ENCODE measurements around the gene KLHL20. TPM values are rescaled to one million over a fixed set of nuclear protein-coding genes. Genes with fewer than 3 reads are reported as not detected.

Gene KLHL20
- total and polyA plus RNA-seq, 2 of the 8 experiments (the other 6 are each of a cell fraction or from before 2014, with no cell fraction given), result 4.9 to 12.3 TPM

DNA sequence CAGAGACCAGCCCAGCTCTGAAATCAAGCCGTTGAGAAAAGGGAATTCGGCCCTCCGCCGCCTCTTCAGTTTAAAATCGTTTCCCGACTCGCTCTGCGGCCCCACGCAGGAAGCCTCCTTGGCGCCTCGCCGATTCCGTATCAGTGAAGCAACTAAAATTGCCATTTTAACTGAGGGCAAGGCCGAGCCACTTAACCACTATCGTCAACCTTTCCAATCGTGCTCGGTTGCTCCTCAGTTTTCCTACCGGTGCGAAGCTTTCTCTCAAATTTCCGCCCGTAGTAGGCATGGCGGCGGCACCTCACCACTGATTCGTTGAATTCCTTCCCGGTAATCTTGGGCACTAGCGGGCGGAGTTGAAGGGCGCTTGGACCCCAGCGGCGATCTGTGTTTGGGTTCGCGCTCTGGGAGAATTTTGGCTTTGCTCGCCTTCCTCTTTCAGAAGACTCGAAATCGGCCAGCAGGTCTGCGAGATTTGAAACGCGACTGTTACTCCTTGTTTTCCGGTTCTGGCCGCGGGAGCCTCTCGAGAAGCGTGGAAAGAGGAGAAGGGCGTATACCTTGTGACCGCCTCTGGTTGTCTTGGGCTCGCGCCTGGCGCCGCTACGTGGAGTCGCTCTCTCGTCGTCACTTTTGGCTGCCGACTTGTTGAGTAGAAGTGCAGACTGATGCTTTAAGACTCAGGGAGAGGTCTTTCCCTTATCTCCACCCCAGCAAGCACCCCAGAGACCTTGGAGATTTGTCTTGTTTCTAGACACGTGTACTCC, 109.7 kb downstream of the KLHL20 start, which contains the start of the genes CENPL and DARS2 (continued):
- TF ChIP-seq, protein P1, sequence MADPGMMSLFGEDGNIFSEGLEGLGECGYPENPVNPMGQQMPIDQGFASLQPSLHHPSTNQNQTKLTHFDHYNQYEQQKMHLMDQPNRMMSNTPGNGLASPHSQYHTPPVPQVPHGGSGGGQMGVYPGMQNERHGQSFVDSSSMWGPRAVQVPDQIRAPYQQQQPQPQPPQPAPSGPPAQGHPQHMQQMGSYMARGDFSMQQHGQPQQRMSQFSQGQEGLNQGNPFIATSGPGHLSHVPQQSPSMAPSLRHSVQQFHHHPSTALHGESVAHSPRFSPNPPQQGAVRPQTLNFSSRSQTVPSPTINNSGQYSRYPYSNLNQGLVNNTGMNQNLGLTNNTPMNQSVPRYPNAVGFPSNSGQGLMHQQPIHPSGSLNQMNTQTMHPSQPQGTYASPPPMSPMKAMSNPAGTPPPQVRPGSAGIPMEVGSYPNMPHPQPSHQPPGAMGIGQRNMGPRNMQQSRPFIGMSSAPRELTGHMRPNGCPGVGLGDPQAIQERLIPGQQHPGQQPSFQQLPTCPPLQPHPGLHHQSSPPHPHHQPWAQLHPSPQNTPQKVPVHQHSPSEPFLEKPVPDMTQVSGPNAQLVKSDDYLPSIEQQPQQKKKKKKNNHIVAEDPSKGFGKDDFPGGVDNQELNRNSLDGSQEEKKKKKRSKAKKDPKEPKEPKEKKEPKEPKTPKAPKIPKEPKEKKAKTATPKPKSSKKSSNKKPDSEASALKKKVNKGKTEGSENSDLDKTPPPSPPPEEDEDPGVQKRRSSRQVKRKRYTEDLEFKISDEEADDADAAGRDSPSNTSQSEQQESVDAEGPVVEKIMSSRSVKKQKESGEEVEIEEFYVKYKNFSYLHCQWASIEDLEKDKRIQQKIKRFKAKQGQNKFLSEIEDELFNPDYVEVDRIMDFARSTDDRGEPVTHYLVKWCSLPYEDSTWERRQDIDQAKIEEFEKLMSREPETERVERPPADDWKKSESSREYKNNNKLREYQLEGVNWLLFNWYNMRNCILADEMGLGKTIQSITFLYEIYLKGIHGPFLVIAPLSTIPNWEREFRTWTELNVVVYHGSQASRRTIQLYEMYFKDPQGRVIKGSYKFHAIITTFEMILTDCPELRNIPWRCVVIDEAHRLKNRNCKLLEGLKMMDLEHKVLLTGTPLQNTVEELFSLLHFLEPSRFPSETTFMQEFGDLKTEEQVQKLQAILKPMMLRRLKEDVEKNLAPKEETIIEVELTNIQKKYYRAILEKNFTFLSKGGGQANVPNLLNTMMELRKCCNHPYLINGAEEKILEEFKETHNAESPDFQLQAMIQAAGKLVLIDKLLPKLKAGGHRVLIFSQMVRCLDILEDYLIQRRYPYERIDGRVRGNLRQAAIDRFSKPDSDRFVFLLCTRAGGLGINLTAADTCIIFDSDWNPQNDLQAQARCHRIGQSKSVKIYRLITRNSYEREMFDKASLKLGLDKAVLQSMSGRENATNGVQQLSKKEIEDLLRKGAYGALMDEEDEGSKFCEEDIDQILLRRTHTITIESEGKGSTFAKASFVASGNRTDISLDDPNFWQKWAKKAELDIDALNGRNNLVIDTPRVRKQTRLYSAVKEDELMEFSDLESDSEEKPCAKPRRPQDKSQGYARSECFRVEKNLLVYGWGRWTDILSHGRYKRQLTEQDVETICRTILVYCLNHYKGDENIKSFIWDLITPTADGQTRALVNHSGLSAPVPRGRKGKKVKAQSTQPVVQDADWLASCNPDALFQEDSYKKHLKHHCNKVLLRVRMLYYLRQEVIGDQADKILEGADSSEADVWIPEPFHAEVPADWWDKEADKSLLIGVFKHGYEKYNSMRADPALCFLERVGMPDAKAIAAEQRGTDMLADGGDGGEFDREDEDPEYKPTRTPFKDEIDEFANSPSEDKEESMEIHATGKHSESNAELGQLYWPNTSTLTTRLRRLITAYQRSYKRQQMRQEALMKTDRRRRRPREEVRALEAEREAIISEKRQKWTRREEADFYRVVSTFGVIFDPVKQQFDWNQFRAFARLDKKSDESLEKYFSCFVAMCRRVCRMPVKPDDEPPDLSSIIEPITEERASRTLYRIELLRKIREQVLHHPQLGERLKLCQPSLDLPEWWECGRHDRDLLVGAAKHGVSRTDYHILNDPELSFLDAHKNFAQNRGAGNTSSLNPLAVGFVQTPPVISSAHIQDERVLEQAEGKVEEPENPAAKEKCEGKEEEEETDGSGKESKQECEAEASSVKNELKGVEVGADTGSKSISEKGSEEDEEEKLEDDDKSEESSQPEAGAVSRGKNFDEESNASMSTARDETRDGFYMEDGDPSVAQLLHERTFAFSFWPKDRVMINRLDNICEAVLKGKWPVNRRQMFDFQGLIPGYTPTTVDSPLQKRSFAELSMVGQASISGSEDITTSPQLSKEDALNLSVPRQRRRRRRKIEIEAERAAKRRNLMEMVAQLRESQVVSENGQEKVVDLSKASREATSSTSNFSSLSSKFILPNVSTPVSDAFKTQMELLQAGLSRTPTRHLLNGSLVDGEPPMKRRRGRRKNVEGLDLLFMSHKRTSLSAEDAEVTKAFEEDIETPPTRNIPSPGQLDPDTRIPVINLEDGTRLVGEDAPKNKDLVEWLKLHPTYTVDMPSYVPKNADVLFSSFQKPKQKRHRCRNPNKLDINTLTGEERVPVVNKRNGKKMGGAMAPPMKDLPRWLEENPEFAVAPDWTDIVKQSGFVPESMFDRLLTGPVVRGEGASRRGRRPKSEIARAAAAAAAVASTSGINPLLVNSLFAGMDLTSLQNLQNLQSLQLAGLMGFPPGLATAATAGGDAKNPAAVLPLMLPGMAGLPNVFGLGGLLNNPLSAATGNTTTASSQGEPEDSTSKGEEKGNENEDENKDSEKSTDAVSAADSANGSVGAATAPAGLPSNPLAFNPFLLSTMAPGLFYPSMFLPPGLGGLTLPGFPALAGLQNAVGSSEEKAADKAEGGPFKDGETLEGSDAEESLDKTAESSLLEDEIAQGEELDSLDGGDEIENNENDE (IDR thresholded peaks at IDR 0.05; ENCODE audit: insufficient replicate concordance, low read length), result no peak
- TF ChIP-seq KDM5A (IDR thresholded peaks at IDR 0.05; ENCODE audit: low read length), result no peak; the same call in none of the 2 replicates
- TF ChIP-seq TAF1 (IDR thresholded peaks at IDR 0.05; ENCODE audit: low read depth, low read length), result peak; percentile 89
- peak; percentile 65; the same call in 1 of the 2 replicates for TF ChIP-seq SP4 (IDR thresholded peaks at IDR 0.05; ENCODE audit: low read length)
- TF ChIP-seq FOSL1 (IDR thresholded peaks at IDR 0.05; ENCODE audit: insufficient read depth, low read depth, low read length), result no peak
- peak; percentile 5 for TF ChIP-seq SAP30 (IDR thresholded peaks at IDR 0.05; ENCODE audit: insufficient read depth, insufficient replicate concordance, low read length)
- TF ChIP-seq JUN (IDR thresholded peaks at IDR 0.05; ENCODE audit: low read depth, low read length), result no peak
- TF ChIP-seq SP2 (IDR thresholded peaks at IDR 0.05; ENCODE audit: low read length), result no peak
- TF ChIP-seq SIRT6 (IDR thresholded peaks at IDR 0.05; ENCODE audit: low read length), result no peak
- peak; percentile 94 for TF ChIP-seq POLR2AphosphoS5 (IDR thresholded peaks at IDR 0.05; ENCODE audit: low read depth, low read length)
- TF ChIP-seq NRF1 (IDR thresholded peaks at IDR 0.05; ENCODE audit: low read depth, low read length), result no peak

All from H1 (cell line).